Measurements from ENCODE around the gene GCKR. TPM values are rescaled to one million over a fixed set of nuclear protein-coding genes. Genes with fewer than 3 reads are reported as not detected.

The GCKR gene
- total RNA-seq, 1 experiment from 2014 or later = not detected

- H3K27ac ChIP-seq (ENCODE audit: low read depth, low read length, poor library complexity, severe bottlenecking) = no peak overlapping the region
- intact Hi-C loops (cut with micrococcal nuclease; ENCODE audit: unreplicated experiment) = no loop called here
- no peaks in the 10 kb centered on the region for H3K27me3 ChIP-seq (replicated peaks; ENCODE audit: insufficient read depth, low read depth, low read length, poor library complexity)
- no peaks in the 10 kb centered on the region for H3K4me1 ChIP-seq (ENCODE audit: insufficient read depth, low read length, poor library complexity, severe bottlenecking)
- DNase-seq (ENCODE audit: low spot score) = no peak
- TF ChIP-seq EZH2 (IDR thresholded peaks at IDR 0.05; ENCODE audit: borderline replicate concordance, low read depth, low read length, poor library complexity, severe bottlenecking) = no peak
- no peak for TF ChIP-seq CTCF (conservative IDR thresholded peaks at IDR 0.05; ENCODE audit: low read depth, low read length)
- ChIA-PET CTCF (no interaction called here), POLR2A (ENCODE audit: low non-redundant PET) (no interaction called here)
- H3K36me3 ChIP-seq (ENCODE audit: insufficient read depth, low read length, poor library complexity, severe bottlenecking) = peaks cover 6% of the 10 kb centered on the region
- H3K9me3 ChIP-seq (ENCODE audit: low read depth, low read length, poor library complexity, severe bottlenecking) = no peaks in the 10 kb centered on the region
- no peak overlapping the region for H3K4me3 ChIP-seq (ENCODE audit: low read depth, low read length, poor library complexity, severe bottlenecking)
- BruUV-seq (replicated peaks) = no TSS peak
Measured at GRCh38 chr2:27453968-27454367, 42.7 kb upstream of the GCKR start.

- CTCF ChIA-PET = no interaction called here
- intact Hi-C loops (cut with micrococcal nuclease; ENCODE audit: unreplicated experiment) = no loop called here
Measured at GRCh38 chr2:27461118-27461517, 35.5 kb upstream of the GCKR start.

GRCh38 chr2:27464443-27464842 is 32.2 kb upstream of the GCKR start:
- TF ChIP-seq EZH2 (IDR thresholded peaks at IDR 0.05; ENCODE audit: borderline replicate concordance, low read depth, low read length, poor library complexity, severe bottlenecking) = no peak
- no peak for TF ChIP-seq CTCF (conservative IDR thresholded peaks at IDR 0.05; ENCODE audit: low read depth, low read length)
- ChIA-PET POLR2A (ENCODE audit: low non-redundant PET) (no interaction called here), CTCF (no interaction called here)
- H3K27ac ChIP-seq (ENCODE audit: low read depth, low read length, poor library complexity, severe bottlenecking) = no peak overlapping the region
- H3K27me3 ChIP-seq (replicated peaks; ENCODE audit: insufficient read depth, low read depth, low read length, poor library complexity) = no peaks in the 10 kb centered on the region
- no TSS peak for BruUV-seq (replicated peaks)
- no peaks in the 10 kb centered on the region for H3K36me3 ChIP-seq (ENCODE audit: insufficient read depth, low read length, poor library complexity, severe bottlenecking)
- no peak overlapping the region for H3K4me3 ChIP-seq (ENCODE audit: low read depth, low read length, poor library complexity, severe bottlenecking)
- H3K4me1 ChIP-seq (ENCODE audit: insufficient read depth, low read length, poor library complexity, severe bottlenecking) = no peaks in the 10 kb centered on the region
- intact Hi-C loops (cut with micrococcal nuclease; ENCODE audit: unreplicated experiment) = no loop called here
- no peaks in the 10 kb centered on the region for H3K9me3 ChIP-seq (ENCODE audit: low read depth, low read length, poor library complexity, severe bottlenecking)
- DNase-seq (ENCODE audit: low spot score) = no peak

More at GRCh38 chr2:27461118-27461517, 35.5 kb upstream of the GCKR start:
- H3K9me3 ChIP-seq (ENCODE audit: low read depth, low read length, poor library complexity, severe bottlenecking) = no peaks in the 10 kb centered on the region
- POLR2A ChIA-PET (ENCODE audit: low non-redundant PET) = interaction anchor here (0.6 kb wide), 1 partner anchor 11 kb away, joined by 3 read pairs; no protein-coding TSS in a partner anchor
- no peaks in the 10 kb centered on the region for H3K27me3 ChIP-seq (replicated peaks; ENCODE audit: insufficient read depth, low read depth, low read length, poor library complexity)
- H3K4me1 ChIP-seq (ENCODE audit: insufficient read depth, low read length, poor library complexity, severe bottlenecking) = no peaks in the 10 kb centered on the region
- no peak overlapping the region for H3K27ac ChIP-seq (ENCODE audit: low read depth, low read length, poor library complexity, severe bottlenecking)
- H3K4me3 ChIP-seq (ENCODE audit: low read depth, low read length, poor library complexity, severe bottlenecking) = no peak overlapping the region
- DNase-seq (ENCODE audit: low spot score) = no peak
- H3K36me3 ChIP-seq (ENCODE audit: insufficient read depth, low read length, poor library complexity, severe bottlenecking) = peaks cover 6% of the 10 kb centered on the region
- BruUV-seq (replicated peaks) = no TSS peak
- TF ChIP-seq CTCF (conservative IDR thresholded peaks at IDR 0.05; ENCODE audit: low read depth, low read length) (no peak), EZH2 (IDR thresholded peaks at IDR 0.05; ENCODE audit: borderline replicate concordance, low read depth, low read length, poor library complexity, severe bottlenecking) (no peak)

All from A673 (cell line).